ENCODE results near the gene TFR2.

DNA sequence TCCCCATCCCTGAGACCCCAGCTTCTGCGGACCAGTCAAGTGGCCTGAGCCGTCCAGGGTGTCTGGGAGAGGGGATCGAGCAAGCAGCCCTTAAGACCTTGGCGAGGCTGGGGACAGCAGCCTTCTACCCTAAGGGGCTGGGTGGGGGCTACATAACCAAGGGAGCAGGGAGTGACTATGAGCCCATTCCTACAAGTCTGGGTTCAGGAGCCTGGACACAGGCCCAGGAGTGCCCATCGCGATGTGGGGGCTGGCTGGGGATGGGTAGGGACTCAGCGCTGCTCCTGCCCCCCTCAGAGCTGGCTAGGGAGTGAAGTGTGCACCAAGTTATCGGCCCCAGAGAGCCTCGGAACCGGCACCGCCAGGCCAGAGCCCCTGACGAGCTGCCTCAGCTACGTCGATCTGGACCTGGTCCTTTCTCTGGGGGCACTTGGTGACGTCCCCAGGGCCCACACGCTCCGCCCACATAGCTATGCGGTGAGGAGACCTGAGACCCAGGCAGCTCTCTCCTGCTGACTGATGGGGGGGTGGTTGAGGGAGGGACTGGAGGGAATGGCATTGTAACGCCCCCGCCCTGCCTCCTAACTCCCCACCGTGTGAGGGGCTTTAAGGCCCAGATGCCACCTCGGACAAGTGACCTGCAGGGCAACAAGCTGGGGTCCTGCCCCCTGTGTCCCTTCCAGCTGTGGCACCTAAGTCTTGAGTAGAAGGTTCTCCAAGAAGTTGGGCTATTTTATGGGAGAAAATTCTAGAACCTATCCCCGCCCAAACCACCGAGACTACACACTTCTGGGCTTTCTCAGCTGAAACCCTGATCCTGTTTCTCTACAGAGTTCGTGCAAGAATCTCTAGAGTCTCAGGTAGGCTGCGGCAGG is 70.2 kb downstream of the TFR2 start:
- TF ChIP-seq, protein P1, sequence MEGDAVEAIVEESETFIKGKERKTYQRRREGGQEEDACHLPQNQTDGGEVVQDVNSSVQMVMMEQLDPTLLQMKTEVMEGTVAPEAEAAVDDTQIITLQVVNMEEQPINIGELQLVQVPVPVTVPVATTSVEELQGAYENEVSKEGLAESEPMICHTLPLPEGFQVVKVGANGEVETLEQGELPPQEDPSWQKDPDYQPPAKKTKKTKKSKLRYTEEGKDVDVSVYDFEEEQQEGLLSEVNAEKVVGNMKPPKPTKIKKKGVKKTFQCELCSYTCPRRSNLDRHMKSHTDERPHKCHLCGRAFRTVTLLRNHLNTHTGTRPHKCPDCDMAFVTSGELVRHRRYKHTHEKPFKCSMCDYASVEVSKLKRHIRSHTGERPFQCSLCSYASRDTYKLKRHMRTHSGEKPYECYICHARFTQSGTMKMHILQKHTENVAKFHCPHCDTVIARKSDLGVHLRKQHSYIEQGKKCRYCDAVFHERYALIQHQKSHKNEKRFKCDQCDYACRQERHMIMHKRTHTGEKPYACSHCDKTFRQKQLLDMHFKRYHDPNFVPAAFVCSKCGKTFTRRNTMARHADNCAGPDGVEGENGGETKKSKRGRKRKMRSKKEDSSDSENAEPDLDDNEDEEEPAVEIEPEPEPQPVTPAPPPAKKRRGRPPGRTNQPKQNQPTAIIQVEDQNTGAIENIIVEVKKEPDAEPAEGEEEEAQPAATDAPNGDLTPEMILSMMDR (IDR thresholded peaks at IDR 0.05), result no peak
- TF ChIP-seq ZFX (IDR thresholded peaks at IDR 0.05; ENCODE audit: borderline replicate concordance), result no peak

All from 22Rv1 (cell line).